NCI-H510A (cell line): Measurements from ENCODE around the gene LEMD2.

ENCODE experiments used
- DNase-seq: peaks from one replicate; lab custom pipeline; 2025; lab: John Stamatoyannopoulos, UW

LEMD2 gene

DNA sequence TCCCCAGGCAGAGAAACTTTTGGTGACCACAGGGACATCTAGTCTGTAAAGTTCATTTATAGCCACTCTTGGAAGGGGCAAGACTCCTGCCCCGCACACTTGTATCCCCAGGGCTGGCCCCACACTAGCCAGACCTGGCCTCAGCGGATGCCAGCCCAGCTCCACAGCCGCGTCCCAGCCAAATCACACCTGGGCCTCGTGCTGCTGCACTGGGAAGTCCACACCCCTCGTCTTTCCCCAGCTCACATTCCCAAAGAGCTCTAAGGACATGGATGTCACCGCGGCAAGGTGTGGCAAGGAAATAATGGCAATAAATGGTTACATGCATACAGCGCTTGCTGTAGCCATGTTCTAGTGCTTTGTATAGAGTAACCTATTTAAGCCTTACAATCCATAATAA lies 50.8 kb downstream of the LEMD2 start:
- DNase-seq, result no peak

DNA sequence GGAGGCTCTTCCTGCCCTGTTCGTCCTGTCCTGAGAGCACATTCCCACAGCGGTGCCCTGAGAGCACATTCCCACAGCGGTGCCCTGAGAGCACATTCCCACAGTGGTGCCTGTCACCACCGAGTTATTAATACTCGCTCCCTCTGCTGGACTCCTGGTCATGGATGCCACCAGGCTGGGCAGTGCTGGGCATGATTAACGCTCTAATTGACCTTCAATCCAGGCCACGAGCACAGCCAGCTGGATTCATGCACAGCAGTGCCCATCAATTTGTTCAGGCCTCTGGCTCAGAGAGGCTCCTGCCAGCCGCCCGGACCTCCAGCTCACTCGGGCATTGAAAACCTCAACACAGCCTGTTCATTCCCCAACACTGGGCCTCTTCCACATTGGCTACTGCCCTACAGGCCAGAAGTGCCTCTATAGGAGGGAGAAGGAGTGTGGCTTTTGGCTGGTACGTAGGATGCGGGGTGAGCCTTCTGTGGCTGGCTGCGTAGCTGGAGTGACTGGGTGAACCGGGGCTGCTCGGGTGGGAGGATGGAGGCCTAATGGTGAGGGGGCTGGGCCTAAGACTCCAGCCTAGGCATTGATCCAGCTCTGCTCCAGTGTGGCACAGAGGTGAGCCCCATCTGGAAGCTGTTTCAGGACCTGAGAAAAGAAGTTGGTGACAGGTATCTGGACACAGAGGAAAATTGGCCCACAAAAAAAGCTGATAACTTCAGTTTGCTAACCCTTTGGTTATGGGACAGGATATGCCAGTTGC lies 51.5 kb downstream of the LEMD2 start:
- DNase-seq, result no peak

DNA sequence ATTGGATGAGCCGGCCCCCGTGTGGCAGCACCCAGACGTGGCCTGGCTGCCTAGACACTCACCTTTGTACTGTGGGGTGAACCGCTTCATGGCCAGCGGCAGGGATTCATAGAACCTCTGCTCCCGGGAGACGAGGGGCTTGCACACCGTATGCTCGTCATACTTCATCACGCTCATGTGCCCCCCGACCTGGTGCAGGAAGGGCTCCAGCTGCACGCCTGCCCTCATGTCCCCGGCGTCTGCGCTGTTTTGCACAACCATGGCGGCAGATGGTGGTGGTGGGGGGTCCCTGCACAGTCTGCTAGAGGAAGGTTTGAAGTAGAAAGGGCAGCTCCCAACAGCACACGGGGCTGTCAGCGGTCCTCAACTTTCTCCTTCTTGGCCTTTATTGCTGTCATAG lies 53.7 kb downstream of the LEMD2 start:
- DNase-seq, result no peak

- DNase-seq, result no peak
Measured at GRCh38 chr6:33733709-33734007, 55.3 kb downstream of the LEMD2 start.

- no peak for DNase-seq
Measured at GRCh38 chr6:33732817-33733708, 55.9 kb downstream of the LEMD2 start.

DNA sequence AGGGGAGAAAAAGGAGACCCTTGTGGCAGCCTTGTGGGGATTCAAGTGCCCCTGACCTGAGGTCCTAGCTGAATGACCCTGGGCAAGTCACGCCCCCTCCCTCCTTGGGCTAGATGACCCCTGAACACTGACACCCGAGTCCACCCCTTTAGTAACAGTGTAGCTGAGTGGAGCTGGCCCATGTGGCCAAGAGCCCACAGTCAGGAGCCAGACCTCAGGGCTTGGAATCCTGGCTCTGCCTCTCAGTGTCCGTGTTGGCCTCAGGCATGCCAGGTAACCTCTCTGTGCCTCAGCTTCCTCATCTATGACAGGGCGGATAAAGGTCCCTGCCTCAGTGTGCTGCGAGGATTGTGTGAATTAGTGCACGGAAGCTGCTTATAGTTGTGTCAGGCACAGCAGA lies 56.5 kb downstream of the LEMD2 start:
- no peak for DNase-seq

DNA sequence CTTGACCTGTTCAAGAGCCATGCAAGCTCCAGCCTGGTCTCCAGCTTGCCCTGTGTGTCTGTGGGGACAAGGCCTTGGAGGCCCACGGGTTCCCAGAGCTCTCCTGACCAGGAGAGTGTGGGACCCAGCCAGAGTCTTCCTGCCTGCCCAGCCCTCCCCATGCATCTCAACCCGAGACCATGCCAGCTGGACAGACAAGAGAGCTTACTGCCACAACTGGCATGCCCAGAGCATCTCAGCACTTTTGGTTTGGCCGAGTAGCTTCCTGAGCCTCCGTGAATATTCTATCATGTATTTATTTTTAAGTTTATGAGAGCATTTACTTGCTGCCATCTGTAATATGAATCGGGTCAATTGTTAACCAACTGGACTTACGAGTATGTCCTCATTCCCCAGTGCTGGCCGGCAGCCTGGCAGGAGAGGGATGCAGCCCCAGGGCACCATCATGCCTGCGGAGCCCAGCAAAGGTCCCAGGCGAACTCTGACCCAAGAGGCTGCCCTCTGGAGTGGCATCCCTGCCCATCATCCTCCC lies 57.1 kb downstream of the LEMD2 start:
- no peak for DNase-seq

GRCh38 chr6:33731035-33731434 lies 57.9 kb downstream of the LEMD2 start:
- DNase-seq, result no peak

DNA sequence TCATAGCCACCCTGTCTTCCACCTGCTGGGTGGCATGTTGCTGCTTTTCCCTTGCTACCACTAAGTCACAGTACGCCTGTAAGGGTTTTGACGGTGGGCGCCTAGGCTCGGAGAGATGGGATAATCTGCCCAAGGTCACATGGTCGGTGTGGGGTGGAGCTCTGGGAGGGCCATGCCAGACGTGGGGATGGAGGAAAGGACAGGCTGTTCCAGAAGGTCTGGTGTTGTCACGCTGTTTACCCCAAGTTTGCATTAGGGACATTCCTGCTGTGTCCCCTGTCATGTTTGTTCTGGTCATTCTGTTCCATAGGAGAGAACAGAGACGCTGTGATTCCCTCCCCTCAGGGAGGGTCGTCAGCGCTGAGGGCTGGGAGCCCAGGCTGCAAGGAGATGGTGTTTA lies 58.3 kb downstream of the LEMD2 start:
- DNase-seq, result no peak

GRCh38 chr6:33729059-33729458 lies 59.9 kb downstream of the LEMD2 start:
- DNase-seq, result no peak

DNA sequence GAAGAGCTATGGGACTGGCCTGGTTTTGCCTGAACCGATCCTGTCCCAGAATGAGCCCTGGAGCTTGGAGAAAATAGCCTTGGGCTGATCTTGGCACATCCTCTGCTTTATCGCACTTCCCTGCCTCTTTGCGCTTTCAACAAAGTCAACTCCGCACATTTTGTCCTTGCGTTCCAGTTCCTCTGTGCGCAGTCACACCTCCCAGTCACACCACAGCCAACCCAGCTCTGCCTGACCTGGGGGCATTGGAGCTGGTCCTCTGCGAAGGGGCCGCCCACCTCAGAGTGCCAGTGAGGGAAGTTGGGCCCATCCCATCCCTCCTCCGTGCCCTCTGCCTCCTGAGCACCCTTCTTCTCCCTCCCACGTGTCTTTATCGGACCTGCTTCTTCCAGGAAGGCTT lies 60.5 kb downstream of the LEMD2 start:
- no peak for DNase-seq

GRCh38 chr6:33727932-33728331 lies 61.0 kb downstream of the LEMD2 start:
- no peak for DNase-seq

DNA sequence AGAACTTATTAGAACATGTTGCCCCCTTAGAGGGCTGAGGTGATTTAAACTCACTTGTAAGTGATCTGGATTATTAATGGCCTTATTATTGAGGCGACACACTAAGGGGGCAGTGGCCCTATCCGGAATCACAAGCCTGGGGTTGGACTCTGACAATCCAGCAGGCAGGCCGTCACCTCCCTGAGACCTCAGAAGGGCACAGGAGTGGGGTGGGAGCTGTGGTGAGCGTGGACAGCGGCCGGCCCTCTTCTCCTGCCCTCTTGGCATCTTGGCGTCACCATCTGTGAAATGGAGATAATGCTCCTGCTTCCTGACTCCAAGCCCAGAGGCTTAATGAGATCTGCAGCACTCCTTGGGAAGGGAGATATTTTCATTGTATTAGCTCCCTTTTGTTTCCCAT lies 61.8 kb downstream of the LEMD2 start:
- DNase-seq, result no peak

GRCh38 chr6:33726696-33727095 lies 62.2 kb downstream of the LEMD2 start:
- no peak for DNase-seq

- no peak for DNase-seq
Measured at GRCh38 chr6:33725891-33726673, 62.8 kb downstream of the LEMD2 start.

DNA sequence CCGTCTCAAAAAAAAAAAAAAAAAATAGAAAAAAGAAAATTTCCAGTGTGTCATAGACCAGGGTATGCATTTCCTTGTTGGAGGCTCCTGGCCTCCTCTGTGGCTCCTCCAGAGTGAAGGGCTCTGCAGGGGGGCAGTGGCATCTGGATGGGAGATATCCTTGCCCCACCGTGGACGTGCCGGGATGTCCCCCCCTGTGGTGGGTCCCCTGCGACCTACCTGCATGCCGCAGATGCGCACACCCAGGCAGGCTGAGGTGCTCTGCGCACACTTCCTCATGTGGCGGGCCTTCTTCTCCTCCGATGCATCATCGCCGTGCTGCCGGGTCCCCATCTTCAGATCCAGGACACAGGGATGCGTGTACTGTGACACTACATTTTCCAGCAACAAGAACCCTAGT lies 63.7 kb downstream of the LEMD2 start:
- no peak for DNase-seq

DNA sequence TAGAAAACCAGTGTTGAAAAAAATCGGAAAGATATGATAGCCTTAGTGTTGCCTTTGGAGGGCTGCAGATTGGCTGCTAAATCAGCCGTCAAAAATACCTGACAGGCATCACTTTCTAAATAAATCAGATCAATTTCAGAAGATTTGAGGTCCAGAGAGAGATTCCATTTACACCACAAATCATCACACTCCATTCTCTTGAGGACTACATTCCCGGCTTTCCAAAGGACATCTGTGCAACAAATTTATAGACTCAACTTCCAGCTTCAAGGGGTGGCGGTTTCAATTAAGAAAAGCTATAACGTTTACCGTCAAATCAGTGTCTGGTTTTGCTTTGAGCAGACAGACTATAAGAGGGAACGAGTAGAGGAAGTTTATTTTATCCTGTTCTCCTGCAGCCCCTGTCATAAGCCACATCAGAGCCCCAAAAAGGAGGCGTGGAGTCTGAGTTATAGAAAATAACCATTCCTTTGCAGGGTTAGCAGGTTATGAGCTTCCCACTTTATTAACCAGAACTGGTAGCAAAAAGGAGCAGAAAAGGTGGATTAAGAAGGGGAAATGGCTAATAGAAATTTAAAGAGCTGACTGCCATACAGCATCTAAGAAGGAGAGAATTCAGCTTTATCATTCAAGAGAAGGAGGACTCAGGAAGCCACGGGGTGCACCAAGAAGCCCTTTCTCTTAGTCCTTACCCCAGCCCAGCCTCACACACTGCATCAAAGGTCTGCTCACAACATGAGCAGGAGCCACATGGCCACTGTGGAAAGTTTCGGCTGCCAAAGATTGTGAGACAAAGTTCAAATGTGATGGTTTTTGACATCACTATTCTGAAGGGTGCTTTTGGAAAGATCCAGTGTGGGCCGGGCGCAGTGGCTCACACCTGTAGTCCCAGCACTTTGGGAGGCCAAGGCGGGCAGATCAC lies 64.6 kb downstream of the LEMD2 start:
- no peak for DNase-seq

DNA sequence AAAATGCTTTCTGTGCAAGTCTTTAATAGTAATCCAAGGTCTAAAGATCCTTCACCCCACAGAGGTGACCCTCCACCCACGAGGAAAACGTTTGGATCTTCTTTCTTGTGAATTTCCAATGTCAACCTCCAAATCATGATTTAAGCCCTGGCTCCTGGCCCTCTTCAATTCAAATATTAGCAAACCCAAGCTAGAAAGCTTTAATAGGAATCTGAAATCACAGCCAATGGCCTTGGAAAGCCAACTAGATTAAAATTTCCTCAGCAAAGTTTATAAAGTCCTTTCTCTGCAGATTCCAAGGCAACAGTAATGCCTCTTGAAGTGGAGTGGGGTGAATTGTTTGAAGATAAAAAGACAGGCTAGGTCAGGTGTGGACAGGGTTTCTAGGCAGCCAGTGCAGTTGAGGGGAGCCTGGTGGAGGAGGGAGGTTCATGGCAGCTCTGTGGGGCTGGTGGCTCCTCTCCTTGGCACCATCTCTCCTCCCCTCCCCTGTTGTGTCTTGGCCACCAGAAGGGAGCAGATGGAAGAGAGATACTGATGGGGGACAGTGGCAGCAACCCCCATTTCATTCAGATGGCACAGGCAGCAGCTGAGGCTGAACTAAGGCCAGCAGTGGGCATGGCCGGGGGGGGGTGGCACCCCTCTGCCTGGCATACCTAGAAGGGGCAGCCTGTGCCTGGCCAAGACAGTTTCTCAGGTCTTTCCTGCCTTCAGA lies 65.4 kb downstream of the LEMD2 start:
- DNase-seq, result no peak

DNA sequence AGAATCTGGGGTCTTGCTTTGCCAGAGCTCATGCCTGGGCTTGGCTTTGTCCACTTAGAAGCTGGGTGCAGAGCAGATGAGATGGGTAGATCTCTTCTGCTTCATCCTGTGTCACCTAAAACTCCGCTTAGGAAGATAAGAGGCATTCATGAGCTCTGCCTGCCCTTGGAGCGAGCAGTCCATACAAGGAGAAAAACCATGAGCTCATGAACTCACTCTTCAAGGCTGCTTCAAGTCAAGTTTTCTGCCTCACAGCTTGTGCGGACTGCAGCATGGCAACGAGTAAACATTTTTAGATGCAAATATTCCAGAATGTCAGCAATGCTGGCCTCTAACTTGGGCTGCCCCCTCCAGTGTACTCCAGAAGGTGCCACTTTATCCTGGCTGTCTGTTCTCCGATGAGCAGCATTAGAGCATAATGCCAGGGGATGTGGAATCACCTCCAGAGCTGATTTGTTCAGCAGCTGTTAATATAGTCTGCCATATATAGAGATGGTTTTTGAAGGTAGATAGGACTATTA lies 66.8 kb downstream of the LEMD2 start:
- DNase-seq, result no peak

- no peak for DNase-seq
Measured at GRCh38 chr6:33721508-33721907, 67.4 kb downstream of the LEMD2 start.
